ENCODE data around the gene RALGAPA2.

The RALGAPA2 gene

GRCh38 chr20:20427227-20427864, 285.1 kb downstream of the RALGAPA2 start:
- no peak for DNase-seq

DNA sequence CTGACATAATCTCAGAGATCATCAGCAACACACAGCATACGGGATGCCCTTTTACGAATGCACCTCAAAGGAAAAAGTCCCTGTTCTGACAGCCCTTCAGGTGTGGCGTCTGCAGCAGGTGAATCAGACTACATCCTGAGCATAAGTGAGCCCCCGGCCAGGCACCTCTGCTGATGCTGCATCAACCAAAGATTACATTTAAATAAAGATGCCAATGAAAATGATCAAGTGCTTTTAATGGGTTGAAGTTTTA, 285.9 kb downstream of the RALGAPA2 start:
- DNase-seq, result no peak

GRCh38 chr20:20425823-20426654, 286.4 kb downstream of the RALGAPA2 start:
- DNase-seq, result no peak

- DNase-seq, result no peak
These were observed 289.3 kb downstream of the RALGAPA2 start for GRCh38 chr20:20423117-20423516.

GRCh38 chr20:20417876-20418676, 294.4 kb downstream of the RALGAPA2 start:
- no peak for DNase-seq

DNA sequence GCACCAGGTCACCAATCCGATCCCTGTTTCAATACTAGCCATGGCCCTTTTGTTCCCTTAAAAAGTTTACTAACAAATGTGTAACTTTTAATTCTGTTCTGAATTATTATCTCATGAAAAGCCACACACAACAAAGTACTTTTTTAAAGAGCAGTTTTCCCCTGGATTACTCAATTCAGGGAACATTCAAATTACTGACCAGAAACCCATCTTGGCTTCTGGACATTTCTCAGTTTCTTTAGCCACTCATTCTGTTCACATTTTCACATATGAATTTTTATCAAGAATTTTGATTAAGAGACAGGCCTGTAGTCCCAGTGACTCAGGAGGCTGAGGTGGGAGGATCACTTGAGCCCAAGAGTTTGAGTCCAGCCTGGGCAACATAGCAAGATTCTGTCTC, 297.1 kb downstream of the RALGAPA2 start:
- no peak for DNase-seq

- no peak for DNase-seq
These were observed 297.7 kb downstream of the RALGAPA2 start for GRCh38 chr20:20414640-20415220.

DNA sequence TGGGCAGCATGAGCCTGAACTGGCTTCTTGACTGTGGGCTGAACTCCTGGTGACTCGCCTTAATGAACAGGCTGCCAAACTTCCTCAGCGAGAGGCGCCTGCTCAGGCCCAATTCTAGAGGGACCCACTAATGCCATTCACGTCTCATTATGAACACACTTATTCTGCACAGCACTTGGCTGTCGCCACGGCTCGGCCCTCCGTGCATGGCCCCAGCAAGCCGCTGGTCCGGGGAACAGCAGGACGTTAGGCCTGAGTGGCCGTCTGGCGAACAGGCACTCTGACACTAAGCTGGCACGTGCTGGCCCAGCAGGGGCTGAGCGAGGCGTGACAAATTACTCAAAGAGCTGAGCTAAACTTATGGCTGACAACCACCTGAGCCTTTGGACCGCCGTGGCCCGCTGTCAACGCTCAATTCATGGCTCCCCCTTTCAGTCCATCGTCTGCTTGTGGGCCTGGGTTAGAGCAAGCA, 298.6 kb downstream of the RALGAPA2 start:
- DNase-seq, result no peak

GRCh38 chr20:20412750-20413149, 299.7 kb downstream of the RALGAPA2 start:
- DNase-seq, result no peak

- DNase-seq, result no peak
These were observed 300.6 kb downstream of the RALGAPA2 start for GRCh38 chr20:20411836-20412235.

DNA sequence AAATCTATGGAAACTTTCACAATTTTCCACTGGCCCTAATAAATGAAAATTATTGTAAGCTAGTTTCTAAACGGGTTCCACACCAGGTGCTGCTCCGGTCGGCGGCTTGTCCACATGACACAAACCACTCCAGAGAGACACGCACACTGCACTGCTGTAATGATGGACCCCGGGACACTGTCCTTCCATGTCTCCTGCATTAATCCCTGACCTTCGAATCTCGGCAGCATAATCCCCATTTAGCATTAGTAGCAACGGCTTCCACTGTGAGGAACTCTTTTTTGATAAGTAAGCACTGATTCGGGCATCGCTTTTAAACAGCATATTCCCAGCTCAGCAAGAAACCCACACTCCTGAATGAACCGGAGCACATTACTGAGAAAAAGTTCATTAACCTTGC, 301.0 kb downstream of the RALGAPA2 start:
- DNase-seq, result no peak

GRCh38 chr20:20410678-20411077, 301.8 kb downstream of the RALGAPA2 start:
- no peak for DNase-seq

DNA sequence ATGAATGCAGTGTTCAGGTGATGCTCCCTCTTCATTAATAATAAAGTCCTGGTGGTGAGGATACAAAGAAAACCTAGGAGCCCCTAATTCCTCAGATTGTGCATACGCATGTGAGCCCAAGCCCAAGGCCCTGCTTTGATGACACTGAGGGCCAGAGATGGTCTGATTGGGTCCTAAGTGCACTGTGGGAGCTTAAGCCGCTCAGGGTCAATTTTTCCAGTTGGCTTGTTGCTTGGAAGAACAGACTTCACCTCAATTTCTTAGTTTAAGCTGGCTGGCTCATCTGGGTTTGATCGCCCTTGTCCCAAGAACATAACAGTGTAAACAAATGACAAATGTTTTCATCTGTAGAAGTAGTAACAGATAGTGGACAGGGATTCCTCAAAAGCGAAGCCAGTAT, 303.1 kb downstream of the RALGAPA2 start:
- no peak for DNase-seq

GRCh38 chr20:20407891-20408805, 304.3 kb downstream of the RALGAPA2 start:
- DNase-seq, result no peak

GRCh38 chr20:20406306-20406705, 306.1 kb downstream of the RALGAPA2 start:
- no peak for DNase-seq

DNA sequence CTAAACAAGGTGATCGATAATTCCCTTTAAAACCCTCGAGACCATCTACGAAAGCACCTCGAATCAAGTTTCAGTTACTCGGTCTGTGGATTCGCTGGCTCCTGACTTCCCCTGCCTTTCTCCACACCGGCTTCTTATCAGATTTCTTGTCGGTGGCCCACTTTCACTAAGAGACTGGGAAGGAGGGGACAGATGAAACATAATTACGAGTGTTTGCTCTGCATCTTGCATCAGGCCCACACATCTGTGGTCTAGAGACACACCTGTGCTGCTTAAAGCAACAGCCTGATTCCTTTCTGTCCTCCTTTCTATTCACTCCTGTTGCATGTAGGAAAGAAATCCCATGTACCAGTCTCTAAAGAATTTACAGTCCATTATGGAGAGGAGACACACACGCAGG, 306.8 kb downstream of the RALGAPA2 start:
- no peak for DNase-seq

GRCh38 chr20:20404633-20405032, 307.8 kb downstream of the RALGAPA2 start:
- no peak for DNase-seq

DNA sequence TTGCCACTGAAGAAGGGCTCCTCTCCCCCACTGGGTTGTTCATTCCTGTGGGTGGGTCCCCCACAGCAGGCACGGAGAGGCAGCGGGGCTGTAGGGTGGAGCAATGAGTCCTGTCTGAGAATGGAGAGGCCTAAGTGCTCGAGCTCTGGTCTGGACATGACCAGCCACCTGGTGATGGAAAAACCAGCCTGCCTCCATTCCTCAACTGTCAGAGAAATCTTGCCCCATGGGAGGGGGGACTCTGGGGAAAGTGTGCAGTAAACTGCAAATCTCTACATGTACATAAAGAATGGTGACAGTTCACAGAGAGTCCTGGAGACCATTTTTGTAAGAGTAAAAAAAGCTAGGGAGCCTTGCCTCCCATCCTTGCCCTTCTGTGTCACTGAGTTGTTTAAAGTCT, 310.5 kb downstream of the RALGAPA2 start:
- DNase-seq, result no peak

DNA sequence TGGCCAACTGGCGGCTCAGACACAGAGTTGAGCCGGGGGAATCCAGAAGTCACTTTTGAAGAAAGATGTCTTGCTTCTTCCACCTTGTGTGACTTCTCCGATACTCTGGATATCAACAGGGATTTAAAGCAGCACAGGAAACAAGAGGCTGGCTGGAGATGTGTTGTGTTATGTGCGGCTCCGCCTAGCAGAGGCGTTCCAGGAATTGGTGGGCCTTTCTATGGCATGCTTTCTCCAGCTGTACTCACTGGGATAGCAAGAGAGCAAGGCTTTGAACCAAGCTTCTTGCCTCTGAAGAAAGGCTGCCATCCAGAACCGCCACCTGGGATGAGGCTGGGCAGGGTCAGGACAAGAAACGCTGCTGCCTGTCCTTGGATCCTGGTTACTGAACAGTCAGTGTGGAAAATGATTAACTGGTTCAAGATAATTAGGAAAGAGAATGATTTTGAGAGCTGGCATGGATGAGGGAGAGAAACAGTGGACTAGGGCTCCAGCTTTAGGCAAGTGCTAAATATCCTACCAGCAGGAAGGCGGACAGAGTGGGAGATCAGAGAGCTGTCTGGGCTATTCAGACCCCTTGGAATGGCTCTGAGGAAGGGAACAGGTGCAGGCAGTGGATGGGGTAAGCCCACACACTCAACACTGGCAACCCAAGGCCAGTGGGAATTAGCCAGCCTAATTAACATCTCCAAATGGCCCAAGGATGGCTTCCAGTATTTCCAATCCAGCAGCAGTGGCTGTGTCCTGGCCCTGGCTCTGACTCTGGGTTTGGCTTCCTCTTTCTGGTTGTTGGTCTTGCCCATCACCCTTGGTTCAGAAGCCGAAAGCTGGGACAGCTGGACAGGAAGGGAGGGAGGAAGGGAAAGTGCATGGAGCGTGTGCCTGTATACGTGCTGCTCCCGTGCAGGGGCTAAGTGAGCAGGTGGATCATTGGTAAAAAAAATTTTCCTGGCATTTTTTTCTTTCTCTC, 312.6 kb downstream of the RALGAPA2 start:
- no peak for DNase-seq

GRCh38 chr20:20398123-20398522, 314.3 kb downstream of the RALGAPA2 start:
- no peak for DNase-seq

DNA sequence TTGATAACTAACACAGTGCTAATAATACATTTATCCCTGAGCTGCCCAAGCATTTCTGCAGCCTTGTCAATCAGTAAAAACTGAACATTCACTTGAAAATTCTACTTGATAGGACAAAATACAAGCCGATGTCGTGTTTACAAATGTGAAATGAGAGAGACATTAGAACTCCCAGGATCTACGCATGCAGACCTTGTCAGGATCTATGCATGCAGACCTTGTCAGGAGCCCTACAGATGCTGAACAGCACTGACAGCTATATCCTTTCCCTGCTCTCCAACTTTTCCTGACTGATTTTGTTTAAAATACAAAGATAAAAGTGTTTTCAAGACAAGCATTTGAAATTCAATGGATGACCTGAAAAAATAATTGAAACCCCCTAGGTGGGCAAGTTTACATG, 315.6 kb downstream of the RALGAPA2 start:
- no peak for DNase-seq
